HepG2 (cell line): Measurements from ENCODE around the gene CDC42EP4. TPM values are rescaled to one million over a fixed set of nuclear protein-coding genes. Genes with fewer than 3 reads are reported as not detected.

Experiments used
- ATAC-seq: fragments of 200-7000 bp; cut with Tn5 transposase; 3 replicates; pipeline ENCODE4 v1.9.1; 2020; ENCODE audit warnings: mild to moderate bottlenecking, moderate library complexity
- BruUV-seq: library from RNA; stranded (reverse); fragments of 400-500 nt; replicated peaks from 2 replicates; lab custom pipeline; 2021; lab: Mats Ljungman, UMichigan
- CTCF ChIA-PET: fragments of 300-600 bp; formaldehyde crosslinking; extraction: SDS; loops from one replicate; lab custom pipeline; 2021; ENCODE audit warnings: low total read pairs, inconsistent platforms, low intra/inter-chr PET ratio; lab: Yijun Ruan, JAX
- POLR2A ChIA-PET: fragments of 350-600 bp; sonication (Branson Sonifier 250); formaldehyde crosslinking; loops from one replicate; lab custom pipeline; 2020; ENCODE audit warnings: antibody characterized with exemption, inconsistent platforms; lab: Yijun Ruan, JAX
- DNase-seq: peaks from one replicate; pipeline ENCODE4 v3.0.0-alpha.2; 2015; ENCODE audit warnings: low spot score
- FAIRE-seq: peaks from 3 replicates; lab custom pipeline; 2011; peaks lifted over from hg19 to GRCh38; lab: Jason Lieb, UNC
- H2AFZ ChIP-seq: one replicate; pipeline ENCODE4 v1.6.1; 2011; ENCODE audit warnings: low read length, inconsistent platforms
- H3K27ac ChIP-seq: fragments of 300-600 bp; 3 replicates; pipeline ENCODE4 v1.8.0; 2011; ENCODE audit warnings: mixed run types, mild to moderate bottlenecking, mixed read lengths, low read length, inconsistent platforms; ENCODE audit not compliant: insufficient read depth; ENCODE audit errors: extremely low read length
- H3K27me3 ChIP-seq, 2 experiments: fragments of 200-600 bp in 1 of 2; 2 replicates in 1 of 2; 3 replicates in 1 of 2; pipeline versions ENCODE4 v1.6.0 to v1.8.0; 2011; ENCODE audit warnings: low read length in 2 of 2, mild to moderate bottlenecking in 2 of 2, moderate library complexity in 2 of 2, inconsistent platforms in 1 of 2; ENCODE audit not compliant: insufficient read depth in 2 of 2, control insufficient read depth in 1 of 2
- H3K36me3 ChIP-seq, 2 experiments: fragments of 200-600 bp in 1 of 2; replicated peaks in 1 of 2; 2 replicates in 1 of 2; 3 replicates in 1 of 2; pipeline versions ENCODE4 v1.5.1 to v1.8.0; 2011; ENCODE audit warnings: low read length in 2 of 2, inconsistent platforms in 1 of 2; ENCODE audit not compliant: insufficient read depth in 2 of 2, control insufficient read depth in 1 of 2
- H3K4me1 ChIP-seq: 2 replicates; pipeline ENCODE4 v1.5.1; 2012; ENCODE audit warnings: low read length, inconsistent platforms; ENCODE audit not compliant: insufficient read depth
- H3K4me2 ChIP-seq: 2 replicates; pipeline ENCODE4 v1.6.0; 2011; ENCODE audit warnings: low read depth, low read length, inconsistent platforms
- H3K4me3 ChIP-seq, 3 experiments: fragments of 200-600 bp in 1 of 3; sonication (generic), shearing (Covaris generic) in 1 of 3; replicated peaks in 1 of 3; 2 replicates each; pipeline ENCODE4 v1.5.1; 2011 to 2016; ENCODE audit warnings: low read length in 3 of 3, inconsistent platforms in 2 of 3, low read depth in 2 of 3, mild to moderate bottlenecking in 2 of 3, control low read depth in 1 of 3, mixed read lengths in 1 of 3; ENCODE audit not compliant: insufficient read depth in 1 of 3
- H3K79me2 ChIP-seq: one replicate; pipeline ENCODE4 v1.6.1; 2011; ENCODE audit warnings: low read length, inconsistent platforms; ENCODE audit not compliant: insufficient read depth
- H3K9ac ChIP-seq: 2 replicates; pipeline ENCODE4 v1.6.0; 2011; ENCODE audit warnings: mild to moderate bottlenecking, low read depth, low read length, inconsistent platforms; ENCODE audit not compliant: insufficient read depth
- H3K9me3 ChIP-seq: 2 replicates; pipeline ENCODE4 v1.5.1; 2012; ENCODE audit warnings: mild to moderate bottlenecking, low read length
- H4K20me1 ChIP-seq: 2 replicates; pipeline ENCODE4 v1.6.0; 2011; ENCODE audit warnings: inconsistent platforms, mild to moderate bottlenecking, low read length, moderate library complexity; ENCODE audit not compliant: insufficient read depth
- ATF7 ChIP-seq, 2 experiments: fragments of 450-650 bp in 1 of 2; sonication (generic) in 1 of 2; formaldehyde crosslinking in 1 of 2; IDR thresholded peaks; 2 replicates each; pipeline versions ENCODE4 v1.4.0 to v1.6.1; 2016 to 2020; ENCODE audit warnings: antibody characterized with exemption in 1 of 2, mild to moderate bottlenecking in 1 of 2, missing genetic modification reagents in 1 of 2
- CEBPB ChIP-seq: IDR thresholded peaks from 2 replicates; pipeline ENCODE4 v1.6.1; 2011; ENCODE audit warnings: low read depth, low read length, improper control_type of control experiment, borderline replicate concordance
- CEBPG ChIP-seq: IDR thresholded peaks from 2 replicates; pipeline ENCODE4 v1.6.1; 2016
- EHMT2 ChIP-seq: fragments of 200-600 bp; sonication (generic); IDR thresholded peaks from 2 replicates; pipeline ENCODE4 v1.7.0; 2017; ENCODE audit warnings: antibody characterized with exemption, low read depth, low read length, borderline replicate concordance
- GPN1 ChIP-seq: sonication (generic); formaldehyde crosslinking; IDR thresholded peaks from 2 replicates; pipeline ENCODE4 v1.5.1; 2020; ENCODE audit warnings: missing genetic modification reagents, borderline replicate concordance
- HIC2 ChIP-seq: sonication (generic); formaldehyde crosslinking; IDR thresholded peaks from 2 replicates; pipeline ENCODE4 v1.9.0; 2022; ENCODE audit warnings: low read depth, missing genetic modification reagents
- HNRNPLL ChIP-seq: fragments of 200-400 bp; formaldehyde crosslinking; IDR thresholded peaks from 2 replicates; pipeline ENCODE4 v1.6.1; 2017; ENCODE audit warnings: mild to moderate bottlenecking, low read depth, low read length; ENCODE audit not compliant: poor library complexity, severe bottlenecking
- MAZ ChIP-seq, 2 experiments: sonication (generic) in 1 of 2; formaldehyde crosslinking in 1 of 2; IDR thresholded peaks; 2 replicates each; pipeline versions ENCODE4 v1.5.0 to v1.6.1; 2012 to 2020; ENCODE audit warnings: low read depth in 2 of 2, mild to moderate bottlenecking in 2 of 2, borderline replicate concordance in 1 of 2, improper control_type of control experiment in 1 of 2, low read length in 1 of 2, missing genetic modification reagents in 1 of 2, moderate library complexity in 1 of 2
- PCBP1 ChIP-seq: fragments of 200-400 bp; formaldehyde crosslinking; IDR thresholded peaks from 2 replicates; pipeline ENCODE4 v1.6.1; 2017; ENCODE audit warnings: mild to moderate bottlenecking, low read depth, low read length, borderline replicate concordance
- PRDM4 ChIP-seq: sonication (generic); formaldehyde crosslinking; IDR thresholded peaks from 2 replicates; pipeline ENCODE4 v1.9.0; 2021; ENCODE audit warnings: missing genetic modification reagents, borderline replicate concordance
- SOX13 ChIP-seq, 3 experiments: fragments of 450-650 bp in 1 of 3; sonication (generic) in 1 of 3; formaldehyde crosslinking in 1 of 3; IDR thresholded peaks in 2 of 3; conservative IDR thresholded peaks in 1 of 3; 2 replicates each; pipeline versions ENCODE4 v1.5.0 to v1.6.1; 2016 to 2020; ENCODE audit warnings: antibody characterized with exemption in 1 of 3, mild to moderate bottlenecking in 1 of 3, missing compliant biosample characterization in 1 of 3, missing genetic modification reagents in 1 of 3, moderate library complexity in 1 of 3
- SOX5 ChIP-seq: IDR thresholded peaks from 2 replicates; pipeline ENCODE4 v1.6.1; 2016; ENCODE audit warnings: borderline replicate concordance
- SOX6 ChIP-seq, 2 experiments: fragments of 450-650 bp in 1 of 2; sonication (generic) in 1 of 2; formaldehyde crosslinking in 1 of 2; IDR thresholded peaks; 2 replicates each; pipeline versions ENCODE4 v1.4.0 to v1.6.1; 2017 to 2020; ENCODE audit warnings: antibody characterized with exemption in 1 of 2, mild to moderate bottlenecking in 1 of 2, missing genetic modification reagents in 1 of 2
- XRCC5 ChIP-seq: fragments of 200-400 bp; formaldehyde crosslinking; optimal IDR thresholded peaks from 2 replicates; pipeline ENCODE3; 2017; ENCODE audit warnings: mild to moderate bottlenecking, low read length
- ZC3H13 ChIP-seq: sonication (generic); formaldehyde crosslinking; IDR thresholded peaks from 2 replicates; pipeline ENCODE4 v1.8.1; 2023; ENCODE audit warnings: mild to moderate bottlenecking, missing genetic modification reagents, moderate library complexity
- ZFP36L2 ChIP-seq: sonication (generic); formaldehyde crosslinking; IDR thresholded peaks from 2 replicates; pipeline ENCODE4 v1.4.0; 2020; ENCODE audit warnings: missing genetic modification reagents
- ZIK1 ChIP-seq: sonication (generic); formaldehyde crosslinking; IDR thresholded peaks from 2 replicates; pipeline ENCODE4 v1.5.0; 2020; ENCODE audit warnings: mild to moderate bottlenecking, low read depth, missing genetic modification reagents, borderline replicate concordance
- ZNF496 ChIP-seq: sonication (generic); formaldehyde crosslinking; IDR thresholded peaks from 2 replicates; pipeline ENCODE4 v1.8.1; 2023; ENCODE audit warnings: mild to moderate bottlenecking, moderate library complexity, missing genetic modification reagents; ENCODE audit not compliant: insufficient replicate concordance
- ZNF558 ChIP-seq: sonication (generic); formaldehyde crosslinking; IDR thresholded peaks from 2 replicates; pipeline ENCODE4 v1.9.0; 2022; ENCODE audit warnings: mild to moderate bottlenecking, missing genetic modification reagents, borderline replicate concordance
- WGBS: methylation state at CpG from one replicate; pipeline ENCODE4 v1.1.6; 2017; ENCODE audit warnings: low lambda C conversion rate; 5-methylcytosine and 5-hydroxymethylcytosine counted together
- in situ Hi-C: cut with HindIII; loops from 2 replicates; pipeline ENCODE4 v1.10.0; 2017; ENCODE audit warnings: low pct_unique_long_range_greater_than_20kb; ENCODE audit not compliant: extremely low pct_ligation_motif_present
- intact Hi-C: fragments of 100-400 bp; cut with micrococcal nuclease; formaldehyde crosslinking; loops from one replicate; pipeline ENCODE4 v1.10.0; 2022; ENCODE audit not compliant: unreplicated experiment
- polyA plus RNA-seq, 8 experiments: library from polyadenylated mRNA; depleted of rRNA in 3 of 8; stranded (reverse) in 7 of 8; unstranded in 1 of 8; fragments of >200 nt; fragmentation: Illumina TruSeq in 4 of 8; extraction: Trizol in 4 of 8; gene quantifications; 2 replicates each; pipeline versions ENCODE4 v1.2.1 to v1.2.3, GENCODE V29; 2011 to 2016; ENCODE audit warnings: low read depth in 4 of 8, missing spikeins in 1 of 8, mixed read lengths in 1 of 8; ENCODE audit not compliant: insufficient read depth in 1 of 8
- total RNA-seq, 5 experiments: library from RNA; depleted of rRNA; stranded (reverse); fragments of >200 nt; fragmentation: Illumina TruSeq; extraction: Trizol; gene quantifications; 2 replicates each; pipeline ENCODE4 v1.2.3, GENCODE V29; 2016; ENCODE audit warnings: low read depth in 1 of 5

CDC42EP4 gene
- total and polyA plus RNA-seq, 2 of the 13 experiments (the other 11 are each of a cell fraction or from before 2014, with no cell fraction given), result 19.0 to 54.0 TPM

GRCh38 chr17:73342050-73342522 lies 30.3 kb upstream of the CDC42EP4 start:
- intact Hi-C loops, result no loop called here
- no peak overlapping the region for H3K4me2 ChIP-seq
- no peaks in the 10 kb centered on the region for H3K36me3 ChIP-seq
- TF ChIP-seq HNRNPLL (peak; percentile 20), ATF7 (IDR thresholded peaks at IDR 0.05) (peak; percentile 43; the same call in 1 of the 2 replicates), ATF7 (CRISPR knock-in tag; IDR thresholded peaks at IDR 0.05) (no peak), CEBPG (CRISPR knock-in tag) (peak; percentile 66), SOX6 (IDR thresholded peaks at IDR 0.05) (no peak), SOX6 (CRISPR knock-in tag; IDR thresholded peaks at IDR 0.05) (peak; percentile 52; the same call in 1 of the 2 replicates), CEBPB (peak; percentile 79; the same call in 1 of the 2 replicates), ZNF558 (no peak), SOX5 (CRISPR knock-in tag) (peak; percentile 17; the same call in 1 of the 2 replicates), PCBP1 (0 out of 2 replicates have a peak, but pooled peaks have one; percentile 68), SOX13 (IDR thresholded peaks at IDR 0.05) (no peak), SOX13 (CRISPR knock-in tag; conservative IDR thresholded peaks at IDR 0.05 in 1 of 2, IDR thresholded peaks at IDR 0.05 in 1 of 2) (peak in 1 of 2 experiments; percentile 69; a peak in 2 of 4 replicates), PRDM4 (CRISPR knock-in tag) (no peak), MAZ (IDR thresholded peaks at IDR 0.05; ENCODE audit: borderline replicate concordance, low read depth, low read length) (no peak), MAZ (CRISPR knock-in tag; IDR thresholded peaks at IDR 0.05; ENCODE audit: low read depth) (no peak), GPN1 (no peak), ZNF496 (CRISPR knock-in tag) (no peak), ZC3H13 (CRISPR knock-in tag) (no peak), HIC2 (CRISPR knock-in tag) (peak; percentile 51; the same call in 1 of the 2 replicates), XRCC5 (peak; percentile 2), ZFP36L2 (CRISPR knock-in tag) (no peak), EHMT2 (no peak), ZIK1 (CRISPR knock-in tag) (no peak)

More at GRCh38 chr17:73342050-73342522, 30.3 kb upstream of the CDC42EP4 start:
- CTCF ChIA-PET, result no interaction called here
- Histone ChIP-seq H3K9ac (no peak overlapping the region), H3K4me1 (peaks cover 47% of the 10 kb centered on the region), H2AFZ (no peak overlapping the region), H3K4me3 (no peak overlapping the region), H3K9me3 (no peaks in the 10 kb centered on the region), H3K27ac (no peak overlapping the region), H3K79me2 (no peaks in the 10 kb centered on the region), H3K27me3 (peaks cover 12 to 76% of the 10 kb centered on the region in 2 experiments), H4K20me1 (no peaks in the 10 kb centered on the region)
- in situ Hi-C loops, result no loop called here
- 26% methylated on average over 11 of the region's 12 CpGs for WGBS
- FAIRE-seq (no peak), ATAC-seq (peak; percentile 14; the same call in 2 of the 3 replicates), DNase-seq (no peak)
- POLR2A ChIA-PET, result interaction anchor here (0.8 to 1.4 kb wide), 2 partner anchors 12 to 80 kb away, joined by 3 to 5 read pairs; partner anchors contain the start of gene CPSF4L
- no TSS peak for BruUV-seq
